GM18499 (cell line): ENCODE results near the gene NDUFV2.
A peak's percentile ranks its signal among the peaks of the same experiment; 100 is the strongest.
"Not testable (repeated sequence)": the region's sequence is repeated elsewhere in the genome, so short reads cannot be mapped to it uniquely, and the experiment has no call there.

ENCODE experiments used
- ATAC-seq: cut with Tn5 transposase; IDR thresholded peaks from one replicate; pipeline ENCODE4 v1.9.1; 2021; ENCODE audit warnings: moderate number of reproducible peaks; ENCODE audit not compliant: insufficient read depth, unreplicated experiment

NDUFV2 gene

DNA sequence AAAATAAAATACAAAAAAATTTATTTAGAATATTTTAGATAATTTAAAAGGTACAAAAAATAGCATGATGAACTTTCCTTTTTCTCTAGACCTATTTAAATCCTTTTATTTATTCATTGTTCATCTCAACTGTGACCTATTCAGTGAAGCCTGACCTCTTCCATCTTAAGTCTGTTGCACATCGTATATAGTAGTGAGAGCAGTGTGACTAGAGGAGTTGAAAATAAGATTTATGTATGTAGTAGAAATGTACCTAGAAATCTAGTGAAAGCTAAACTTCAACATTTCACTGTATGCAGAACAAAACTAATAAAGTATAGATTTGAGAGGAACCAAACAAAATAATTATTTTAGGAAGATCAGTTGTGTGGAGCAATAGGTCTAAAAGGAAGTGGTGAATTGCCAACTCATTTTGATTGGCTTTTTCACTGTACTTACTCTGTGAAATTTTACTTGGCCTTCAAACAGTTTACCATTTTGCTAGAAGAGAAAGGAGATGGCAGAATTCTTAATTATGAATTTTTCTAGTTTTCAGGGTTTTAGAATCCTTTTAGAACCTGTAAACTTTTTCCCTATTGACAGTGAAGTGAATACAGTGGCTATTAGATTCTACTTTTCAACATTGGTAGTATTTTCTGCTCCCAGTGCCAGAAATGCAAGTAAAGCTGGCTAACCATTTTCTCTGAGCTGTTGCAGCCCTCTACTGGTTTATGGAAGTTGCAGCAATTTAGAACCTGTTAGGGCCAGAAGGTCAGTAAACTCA is 45.1 kb downstream of the NDUFV2 start:
- ATAC-seq: no peak

DNA sequence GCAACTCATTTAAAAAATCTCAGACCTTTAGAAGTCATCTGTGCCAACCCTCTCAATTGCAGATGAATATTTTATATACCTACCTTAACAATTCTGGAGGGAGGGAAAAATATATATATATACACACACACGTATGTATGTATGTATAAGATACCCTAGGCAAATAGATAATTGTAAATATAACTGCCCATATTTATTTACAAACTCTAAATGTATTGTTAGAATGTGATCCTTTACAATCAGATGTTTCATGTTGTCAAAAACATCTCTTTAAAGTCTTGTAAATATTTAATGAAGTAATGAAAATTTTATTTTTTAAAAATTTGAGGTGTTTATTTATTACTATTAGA is 45.7 kb downstream of the NDUFV2 start:
- ATAC-seq: no peak

DNA sequence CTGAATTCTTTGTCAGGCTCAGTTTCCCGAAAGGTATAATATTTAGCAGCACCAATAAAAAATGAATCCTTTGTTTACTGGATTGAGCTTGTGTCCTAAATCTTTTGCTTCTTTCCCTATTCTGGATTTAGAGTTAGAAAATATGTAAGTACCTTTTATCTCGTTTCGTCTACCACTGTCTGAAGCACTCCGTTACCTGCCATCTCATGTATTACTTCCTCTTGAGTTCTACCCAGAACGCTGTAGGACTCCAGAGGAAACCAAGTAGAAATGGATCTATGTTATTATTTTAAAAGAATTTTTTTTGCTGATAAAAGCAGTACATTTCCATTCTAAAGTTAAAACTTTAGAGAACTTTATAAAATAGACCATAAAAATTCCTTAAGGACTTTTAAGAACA is 47.6 kb downstream of the NDUFV2 start:
- no peak for ATAC-seq

DNA sequence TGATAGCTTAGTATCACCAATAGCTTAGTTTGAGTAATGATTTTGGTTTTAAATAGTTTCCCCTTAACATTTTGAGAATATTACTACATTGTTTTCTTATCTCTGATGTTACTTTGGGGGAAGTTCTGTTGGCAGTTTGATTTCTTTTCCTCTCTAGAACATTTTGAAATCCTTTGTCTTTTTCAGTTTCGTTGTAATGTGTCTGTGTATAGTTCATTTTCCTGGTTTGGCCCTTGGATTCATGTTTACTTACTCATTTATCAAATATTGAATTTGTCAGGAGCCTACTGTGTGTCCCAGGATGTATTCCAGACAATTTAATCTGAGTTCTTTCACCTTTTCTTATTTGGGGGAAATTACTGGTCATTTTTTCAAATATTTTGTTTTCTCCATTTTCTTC is 50.8 kb downstream of the NDUFV2 start:
- ATAC-seq: no peak

DNA sequence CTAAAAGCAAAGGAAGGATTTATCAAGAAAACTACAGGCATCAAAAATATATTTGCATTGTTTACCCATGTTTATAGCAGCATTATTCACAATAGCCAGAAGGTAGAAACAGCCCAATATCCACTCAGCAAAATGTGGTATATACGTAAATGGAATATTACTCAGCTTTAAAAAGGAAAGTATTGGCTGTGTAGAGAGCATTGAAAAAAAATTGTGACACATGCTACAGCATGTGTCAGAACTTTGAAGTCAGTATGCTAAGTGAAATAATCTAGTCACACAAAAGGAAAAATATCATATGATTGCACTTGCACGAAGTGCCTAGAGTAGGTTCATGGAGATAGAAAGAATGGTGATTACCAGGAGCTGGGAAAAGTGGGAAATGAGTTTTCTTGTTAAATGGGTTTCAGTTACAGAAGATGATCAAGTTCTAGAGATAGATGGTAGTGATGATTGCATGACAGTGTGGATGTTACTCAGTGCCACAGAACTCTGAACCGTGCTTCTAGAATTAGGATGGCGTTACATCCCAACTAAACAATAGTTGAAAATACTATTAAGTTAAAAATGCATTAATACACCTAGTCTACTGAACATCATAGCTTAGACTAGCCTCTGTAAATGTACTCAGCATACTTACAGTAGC is 54.2 kb downstream of the NDUFV2 start:
- no peak for ATAC-seq

DNA sequence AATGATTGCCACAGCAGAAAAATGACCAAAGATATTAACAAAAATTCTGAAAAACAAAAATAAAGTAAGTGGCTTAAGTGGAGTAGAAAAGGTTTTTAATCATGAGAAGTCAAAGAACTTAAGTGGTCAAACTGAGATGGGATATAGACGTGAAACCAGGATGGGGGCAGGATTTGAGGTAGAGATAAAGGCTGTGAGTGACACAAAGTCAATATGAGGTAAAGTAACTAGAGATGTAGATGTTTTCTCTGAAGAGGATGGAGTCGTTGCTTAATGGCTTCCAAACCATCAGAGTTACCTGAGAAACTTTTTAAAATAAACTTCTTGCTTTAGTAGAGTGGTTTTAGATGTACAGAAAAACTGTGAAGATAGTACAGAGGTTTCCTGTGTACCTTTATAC is 55.3 kb downstream of the NDUFV2 start:
- ATAC-seq: no peak

DNA sequence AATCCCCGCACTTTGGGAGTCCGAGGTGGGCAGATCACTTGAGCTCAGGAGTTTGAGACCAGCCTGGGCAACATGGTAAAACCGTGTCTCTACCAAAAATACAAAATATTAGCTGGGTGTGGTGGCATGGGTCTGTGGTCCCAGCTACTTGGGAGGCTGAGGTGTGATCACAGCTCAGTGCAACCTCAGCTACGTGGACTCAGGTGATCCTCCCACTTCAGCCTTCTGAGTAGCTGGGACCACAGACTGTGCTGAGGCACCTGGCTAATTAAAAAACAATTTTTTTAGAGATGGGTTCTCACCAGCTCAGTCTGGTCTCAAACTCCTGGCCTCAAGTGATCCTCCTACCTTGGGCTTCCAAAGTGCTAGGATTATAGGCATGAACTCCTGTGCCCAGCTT is 57.5 kb downstream of the NDUFV2 start:
- no peak for ATAC-seq

DNA sequence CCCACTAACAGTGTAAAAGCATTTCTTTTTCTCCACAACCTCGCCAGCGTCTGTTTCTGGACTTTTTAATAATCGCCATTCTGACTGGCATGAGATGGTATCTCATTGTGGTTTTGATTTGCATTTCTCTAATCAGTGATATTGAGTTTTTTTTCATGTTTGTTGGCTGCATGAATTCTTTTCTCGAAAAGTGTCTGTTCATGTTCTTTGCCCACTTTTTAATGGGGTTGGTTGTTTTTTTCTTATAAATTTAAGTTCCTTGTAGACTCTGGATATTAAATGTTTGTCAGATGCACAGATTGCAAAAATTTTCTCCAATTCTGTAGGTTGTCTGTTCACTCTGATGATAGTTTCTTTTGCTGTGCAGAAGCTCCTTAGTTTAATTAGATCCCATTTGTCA is 60.2 kb downstream of the NDUFV2 start:
- ATAC-seq: not testable (repeated sequence)

DNA sequence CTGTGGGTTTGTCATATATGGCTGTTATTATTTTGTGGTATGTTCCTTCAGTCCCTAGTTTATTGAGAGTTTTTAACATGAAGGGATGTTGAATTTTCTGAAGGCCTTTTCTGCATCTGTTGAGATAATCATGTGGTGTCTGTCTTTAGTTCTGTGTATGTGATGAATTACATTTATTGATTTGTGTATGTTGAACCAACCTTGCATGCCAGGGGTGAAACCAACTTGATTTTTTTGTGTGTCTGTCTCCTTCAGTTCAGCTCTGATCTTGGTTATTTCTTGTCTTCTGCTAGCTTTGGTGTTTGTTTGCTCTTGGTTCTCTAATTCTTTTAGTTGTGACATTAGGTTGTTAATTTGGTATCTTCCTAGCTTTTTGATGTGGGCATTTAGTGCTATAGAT is 61.6 kb downstream of the NDUFV2 start:
- ATAC-seq: not testable (repeated sequence)

DNA sequence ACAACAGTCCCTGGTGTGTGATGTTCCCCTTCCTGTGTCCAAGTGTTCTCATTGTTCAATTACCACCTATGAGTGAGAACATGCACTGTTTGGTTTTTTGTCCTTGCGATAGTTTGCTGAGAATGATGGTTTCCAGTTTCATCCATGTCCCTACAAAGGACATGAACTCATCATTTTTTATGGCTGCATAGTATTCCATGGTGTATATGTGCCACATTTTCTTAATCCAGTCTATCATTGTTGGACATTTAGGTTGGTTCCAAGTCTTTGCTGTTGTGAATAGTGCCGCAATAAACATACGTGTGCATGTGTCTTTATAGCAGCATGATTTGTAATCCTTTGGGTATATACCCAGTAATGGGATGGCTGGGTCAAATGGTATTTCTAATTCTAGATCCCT is 63.4 kb downstream of the NDUFV2 start:
- ATAC-seq: not testable (repeated sequence)

DNA sequence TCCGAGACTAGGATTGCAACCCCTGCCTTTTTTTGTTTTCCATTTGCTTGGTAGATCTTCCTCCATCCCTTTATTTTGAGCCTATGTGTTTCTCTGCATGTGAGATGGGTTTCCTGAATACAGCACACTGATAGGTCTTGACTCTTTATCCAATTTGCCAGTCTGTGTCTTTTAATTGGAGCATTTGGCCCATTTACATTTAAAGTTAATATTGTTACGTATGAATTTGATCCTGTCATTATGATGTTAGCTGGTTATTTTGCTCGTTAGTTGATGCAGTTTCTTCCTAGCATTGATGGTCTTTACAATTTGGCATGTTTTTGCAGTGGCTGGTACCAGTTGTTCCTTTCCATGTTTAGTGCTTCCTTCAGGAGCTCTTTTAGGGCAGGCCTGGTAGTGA is 67.0 kb downstream of the NDUFV2 start:
- ATAC-seq: not testable (repeated sequence)

DNA sequence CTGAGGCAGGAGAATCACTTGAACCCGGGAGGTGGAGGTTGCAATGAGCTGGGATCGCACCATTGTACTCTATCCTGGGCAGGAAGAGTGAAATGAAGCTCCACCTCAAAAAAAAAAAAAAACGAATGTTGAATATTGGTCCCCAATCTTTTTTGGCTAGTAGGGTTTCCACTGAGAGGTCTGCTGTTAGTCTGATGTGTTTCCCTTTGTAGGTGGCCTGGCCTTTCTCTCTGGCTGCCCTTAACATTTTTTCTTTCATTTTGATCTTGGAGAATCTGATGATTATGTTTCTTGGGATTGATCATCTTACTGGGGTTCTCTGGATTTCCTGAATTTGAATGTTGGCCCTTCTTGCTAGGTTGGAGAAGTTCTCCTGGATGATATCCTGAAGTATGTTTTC is 69.4 kb downstream of the NDUFV2 start:
- ATAC-seq: not testable (repeated sequence)

DNA sequence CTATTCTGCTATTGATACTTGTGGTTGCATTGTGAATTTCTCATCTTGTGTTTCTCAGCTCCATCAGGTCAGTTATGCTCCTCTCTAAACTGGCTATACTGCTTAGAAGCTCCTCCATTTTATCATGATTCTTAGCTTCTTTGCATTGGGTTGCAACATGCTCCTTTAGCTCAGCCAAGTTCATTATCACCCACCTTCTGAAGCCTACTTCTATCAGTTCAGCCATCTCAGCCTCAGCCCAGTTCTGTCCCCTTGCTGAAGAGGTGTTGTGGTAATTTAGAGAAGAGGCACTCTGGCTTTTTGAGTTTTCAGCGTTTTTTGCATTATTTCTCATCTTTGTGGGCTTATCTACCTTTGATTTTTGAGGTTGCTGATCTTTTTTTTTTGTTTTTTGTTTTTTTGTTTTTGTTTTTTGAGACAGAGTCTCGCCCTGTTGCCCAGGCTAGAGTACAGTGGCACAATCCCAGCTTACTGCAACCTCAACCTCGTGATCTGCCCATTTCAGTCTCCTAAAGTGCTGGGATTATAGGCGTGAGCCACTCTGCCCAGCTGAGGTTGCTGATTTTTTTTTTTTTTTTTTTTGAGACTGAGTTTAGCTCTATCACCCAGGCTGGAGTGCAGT is 70.1 kb downstream of the NDUFV2 start:
- ATAC-seq: no peak

DNA sequence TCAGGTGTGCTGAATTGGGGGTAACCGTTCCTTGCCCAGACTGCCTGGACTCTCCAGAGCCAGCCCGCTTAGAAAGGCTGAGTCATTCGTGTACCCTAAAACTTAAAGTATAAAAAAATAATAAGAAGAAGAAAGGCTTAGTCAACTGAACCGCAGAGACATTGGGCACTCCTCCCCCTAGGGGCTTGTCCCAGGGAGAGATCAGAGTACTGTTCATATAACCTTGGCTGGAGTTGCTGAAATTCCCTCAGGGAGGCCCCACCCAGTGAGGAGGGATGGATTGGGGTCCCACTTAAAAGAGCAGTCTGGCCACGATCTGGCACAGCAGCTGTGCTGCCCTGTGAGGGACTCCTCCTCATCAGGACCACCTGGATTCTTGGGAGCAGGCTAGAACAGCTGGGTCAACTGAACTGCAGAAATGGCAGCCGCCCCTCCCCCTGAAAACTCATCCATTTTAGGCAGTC is 71.3 kb downstream of the NDUFV2 start:
- ATAC-seq: peak; percentile 76

DNA sequence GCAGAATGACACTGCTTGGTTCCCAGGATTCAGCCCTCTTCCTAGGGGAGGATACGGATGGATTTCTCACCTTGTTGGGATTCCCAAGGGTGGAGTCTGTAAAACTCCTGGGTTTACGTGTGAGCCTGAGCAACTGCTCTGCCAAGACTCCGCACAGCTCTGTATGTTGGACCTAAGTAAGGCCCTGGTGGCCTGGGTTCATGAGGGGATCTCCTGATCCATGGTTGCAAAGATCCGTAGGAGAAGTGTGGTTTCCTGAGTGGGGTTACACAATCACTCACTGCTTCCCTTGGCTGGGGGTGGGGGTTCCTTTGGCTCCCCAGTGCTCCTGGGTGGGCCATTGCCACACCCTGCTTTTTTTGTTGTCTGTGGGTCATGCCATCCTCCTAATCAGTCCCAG is 71.8 kb downstream of the NDUFV2 start:
- no peak for ATAC-seq

DNA sequence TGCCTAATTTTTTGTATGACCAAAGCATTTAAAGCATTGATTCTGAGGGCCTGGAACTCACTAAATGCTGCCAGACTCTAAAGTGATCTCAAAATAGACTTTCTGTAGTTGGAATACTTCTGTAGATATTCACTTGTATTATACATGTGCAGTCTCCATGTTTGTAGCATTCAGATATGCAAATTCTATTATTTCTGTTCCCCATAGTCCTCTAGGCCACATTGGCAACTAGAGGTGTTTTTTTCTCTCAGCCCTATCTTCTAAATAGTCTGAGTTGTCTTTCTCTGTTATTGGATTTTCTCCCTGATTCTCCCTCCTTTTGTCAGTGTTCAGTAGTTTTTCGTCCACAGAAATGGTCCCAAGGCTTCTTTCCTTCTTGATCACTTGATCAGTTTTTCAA is 72.6 kb downstream of the NDUFV2 start:
- ATAC-seq: no peak

DNA sequence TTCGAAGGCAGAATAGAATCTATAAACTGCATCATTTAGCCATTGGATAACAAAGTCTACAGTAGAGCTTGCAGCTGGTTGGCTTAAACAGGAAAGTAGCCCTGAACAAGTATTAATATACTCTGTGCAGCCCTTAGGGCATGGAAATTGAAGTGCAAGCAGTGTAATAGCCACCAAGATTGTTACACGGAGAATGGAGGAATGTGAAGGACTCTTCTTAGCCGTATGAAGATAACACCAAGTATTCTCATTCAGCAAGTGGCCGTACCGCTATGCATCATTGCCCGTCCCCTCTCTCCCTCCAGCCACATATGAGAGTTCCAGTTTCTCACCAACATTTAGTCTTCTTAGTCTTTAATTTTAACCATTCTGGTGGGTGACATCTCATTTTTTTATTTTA is 74.5 kb downstream of the NDUFV2 start:
- ATAC-seq: no peak

DNA sequence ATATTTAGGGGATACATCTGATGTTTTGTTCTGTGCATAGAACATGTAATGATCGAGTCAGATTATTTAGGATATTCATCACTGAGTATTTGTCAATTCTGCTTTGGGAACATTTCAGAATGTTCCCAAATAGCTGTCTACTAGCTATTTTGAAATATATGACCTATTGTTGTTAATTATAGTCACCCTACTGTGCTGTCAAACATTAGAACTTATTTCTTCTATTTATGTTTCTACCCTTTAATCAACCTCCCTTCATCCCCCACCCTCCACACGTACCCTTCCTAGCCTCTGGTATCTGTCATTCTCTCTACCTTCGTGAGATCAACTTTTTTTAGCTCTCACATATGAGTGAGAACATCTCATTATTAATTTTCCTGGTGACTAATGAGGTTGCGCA is 75.0 kb downstream of the NDUFV2 start:
- no peak for ATAC-seq

DNA sequence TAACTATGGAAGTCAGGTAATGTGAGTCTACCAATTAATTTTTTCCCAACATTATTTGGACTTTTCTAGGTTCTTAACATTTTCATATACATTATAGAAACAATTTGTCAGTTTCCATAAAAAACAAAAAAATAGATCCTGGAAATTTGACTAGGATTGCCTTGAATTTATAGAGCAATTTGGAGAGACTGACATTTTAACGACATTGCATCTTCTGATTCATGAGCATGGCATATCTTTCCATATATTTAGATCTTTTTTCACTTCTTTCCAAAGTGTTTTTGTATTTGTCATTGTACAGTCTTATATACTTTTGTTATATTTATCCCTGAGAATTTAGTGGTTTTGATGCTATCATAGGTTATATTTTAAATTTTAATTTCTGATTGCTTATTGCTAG is 76.1 kb downstream of the NDUFV2 start:
- no peak for ATAC-seq

DNA sequence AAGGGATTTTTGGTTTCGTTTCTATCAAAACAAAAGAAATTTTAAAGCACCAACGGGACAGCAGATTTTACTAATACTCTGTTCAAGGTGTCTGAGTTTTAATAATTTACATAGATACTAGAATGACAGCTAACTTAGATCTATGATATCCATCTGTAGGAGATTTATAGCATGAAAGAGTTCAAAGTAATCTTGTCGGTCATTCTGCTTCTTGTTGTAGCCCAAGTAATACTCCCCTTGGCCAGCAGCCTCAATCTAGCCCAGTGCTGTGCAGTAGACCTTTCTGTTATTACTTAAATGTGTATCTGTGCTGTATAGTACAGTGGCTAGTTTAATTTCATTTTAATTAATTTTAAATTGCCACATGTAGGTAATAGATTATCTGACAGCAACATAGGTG is 78.8 kb downstream of the NDUFV2 start:
- no peak for ATAC-seq

DNA sequence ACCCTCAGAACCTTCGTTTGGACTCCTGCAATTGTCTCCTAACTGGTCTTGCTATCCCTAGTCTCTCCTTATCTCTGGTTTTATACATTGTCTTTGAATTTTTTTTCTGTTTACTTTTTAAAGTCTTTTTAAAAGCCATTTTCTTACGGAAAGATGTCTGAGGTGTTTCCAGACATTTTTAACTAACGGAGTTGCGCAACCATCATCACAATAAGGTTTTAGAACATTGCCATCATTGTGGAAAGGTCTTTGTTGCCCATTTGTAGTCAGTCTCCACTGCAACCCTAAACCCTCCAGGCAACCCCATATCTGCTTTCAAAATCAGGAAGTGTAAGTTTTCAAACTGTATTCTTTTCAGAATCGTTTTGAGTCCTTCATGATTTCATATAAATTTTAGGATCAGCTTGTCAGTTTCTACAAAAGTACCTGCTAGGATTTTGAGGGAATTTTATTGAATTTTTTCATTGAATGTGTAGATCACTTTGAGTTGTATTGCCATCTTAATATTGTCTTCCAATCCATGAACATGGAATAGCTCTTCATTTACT is 80.4 kb downstream of the NDUFV2 start:
- no peak for ATAC-seq
